Spleen (tissue), 7 donors: ENCODE data around the gene GPER1.

Experiments used
- CTCF ChIP-seq, 11 experiments: fragments of 200-600 bp in 7 of 11; fragments of 450-650 bp in 4 of 11; sonication (generic) in 4 of 11; IDR thresholded peaks in 8 of 11; conservative IDR thresholded peaks in 3 of 11; 1 replicate in 7 of 11; 2 replicates in 4 of 11; pipeline versions ENCODE4 v1.4.0 to v1.8.0; 2016 to 2021; ENCODE audit warnings: antibody characterized with exemption in 11 of 11, inconsistent platforms in 4 of 11, mild to moderate bottlenecking in 1 of 11
- POLR2A ChIP-seq, 3 donors: fragments of 450-650 bp; IDR thresholded peaks; one replicate each; pipeline ENCODE4 v1.5.1; 2017; ENCODE audit warnings: antibody characterized with exemption in 3 of 3, mild to moderate bottlenecking in 1 of 3
- donor health status: DM: no; HTN: no; CAD: no; lungs with moderate emphysema.
- donor health status: DM: no; HTN: no; CAD: no.
- donor health status: DM: no; HTN: no; CAD: no.

DNA sequence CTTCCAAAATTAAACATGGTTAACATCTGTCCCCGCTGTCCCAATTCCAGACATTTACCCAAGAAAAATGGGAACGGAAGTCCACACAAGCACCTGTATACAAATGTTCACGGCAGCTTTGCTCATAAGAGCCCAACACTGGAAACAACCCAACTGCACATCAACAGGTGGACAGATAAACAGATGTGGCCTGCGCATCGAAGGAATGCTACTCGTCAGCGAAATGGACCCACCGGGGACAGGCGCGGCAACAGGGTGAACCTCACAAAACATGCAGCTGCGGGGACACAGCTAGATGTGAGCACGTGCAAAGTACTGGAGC is 22.7 kb upstream of the GPER1 start:
- TF ChIP-seq CTCF (IDR thresholded peaks at IDR 0.05 in 8 of 11, conservative IDR thresholded peaks at IDR 0.05 in 3 of 11) (no peak), POLR2A (IDR thresholded peaks at IDR 0.05) (no peak)
